ENCODE measurements around the gene ADAMTS6. TPM values are rescaled to one million over a fixed set of nuclear protein-coding genes. Genes with fewer than 3 reads are reported as not detected.
"Not testable (repeated sequence)": the region's sequence is repeated elsewhere in the genome, so short reads cannot be mapped to it uniquely, and the experiment has no call there.

Gene ADAMTS6
- total RNA-seq, 1 donor, result 1.9 TPM

DNA sequence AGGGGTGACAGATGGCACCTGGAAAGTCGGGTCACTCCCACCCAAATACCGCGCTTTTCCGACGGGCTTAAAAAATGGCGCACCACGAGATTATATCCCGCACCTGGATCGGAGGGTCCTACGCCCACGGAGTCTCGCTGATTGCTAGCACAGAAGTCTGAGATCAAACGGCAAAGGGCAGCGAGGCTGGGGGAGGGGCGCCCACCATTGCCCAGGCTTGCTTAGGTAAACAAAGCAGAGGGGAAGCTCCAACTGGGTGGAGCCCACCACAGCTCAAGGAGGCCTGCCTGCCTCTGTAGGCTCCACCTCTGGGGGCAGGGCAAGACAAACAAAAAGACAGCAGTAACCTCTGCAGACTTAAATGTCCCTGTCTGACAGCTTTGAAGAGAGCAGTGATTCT, 111.2 kb downstream of the ADAMTS6 start:
- not testable (repeated sequence) for DNase-seq (ENCODE audit: low read depth in 2 of 3, low spot score in 2 of 3)

DNA sequence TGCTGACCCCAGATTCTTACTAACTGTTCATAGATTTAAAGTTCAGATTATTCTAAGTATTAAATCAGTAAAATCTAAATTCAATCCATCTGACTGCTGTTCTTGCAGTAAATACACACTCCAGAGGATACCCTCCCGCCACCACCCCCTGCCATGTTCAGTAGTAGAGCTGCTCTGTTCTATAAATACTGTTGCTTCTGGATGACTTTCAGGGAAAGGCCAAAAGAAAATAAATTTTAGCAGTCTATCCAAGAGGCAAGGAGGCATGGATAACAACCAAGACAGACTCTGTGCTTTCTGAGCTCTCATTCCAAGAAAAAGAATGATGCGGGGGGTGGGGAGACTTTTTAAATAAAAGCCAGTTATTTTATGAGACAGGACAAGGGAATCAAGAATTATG, 115.1 kb downstream of the ADAMTS6 start:
- no peak for DNase-seq (ENCODE audit: low read depth in 2 of 3, low spot score in 2 of 3)

DNA sequence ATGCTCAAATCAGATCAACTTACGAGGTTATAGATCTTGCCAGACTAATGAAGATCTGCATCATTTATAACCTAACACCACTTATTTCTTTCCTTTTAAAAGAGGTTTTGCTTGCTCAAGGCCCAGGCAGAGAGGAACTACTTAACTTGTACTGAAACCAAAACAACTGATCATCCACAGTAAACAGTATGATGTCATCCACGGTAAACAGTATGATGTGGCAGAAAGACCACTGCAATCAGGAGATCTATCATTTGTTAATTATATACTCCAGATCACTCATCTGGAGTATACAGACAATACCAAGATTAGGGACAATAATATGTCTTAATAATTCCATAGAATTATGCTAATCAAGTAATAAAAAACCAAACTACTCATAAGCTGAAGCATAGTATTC, 116.8 kb downstream of the ADAMTS6 start:
- no peak for DNase-seq (ENCODE audit: low read depth in 2 of 3, low spot score in 2 of 3)

DNA sequence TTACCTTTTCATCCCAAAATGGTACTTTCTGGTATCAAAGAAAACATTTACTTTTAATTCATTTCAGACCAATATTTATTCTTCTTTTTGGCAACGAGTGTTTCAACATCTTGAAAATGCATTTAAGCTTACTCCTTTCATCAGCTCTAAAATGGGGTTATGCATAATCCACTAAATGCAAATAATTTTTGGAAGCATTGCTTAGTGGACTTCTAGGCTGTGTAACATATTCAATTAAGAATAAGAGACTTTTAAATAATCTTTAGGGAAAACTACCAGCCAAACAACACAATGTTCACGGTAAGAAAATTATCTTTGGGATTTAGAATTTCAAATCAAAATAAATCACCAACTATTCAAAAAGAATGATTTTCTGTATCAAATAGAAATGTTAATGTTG, 118.2 kb downstream of the ADAMTS6 start:
- DNase-seq (ENCODE audit: low read depth in 2 of 3, low spot score in 2 of 3), result no peak

DNA sequence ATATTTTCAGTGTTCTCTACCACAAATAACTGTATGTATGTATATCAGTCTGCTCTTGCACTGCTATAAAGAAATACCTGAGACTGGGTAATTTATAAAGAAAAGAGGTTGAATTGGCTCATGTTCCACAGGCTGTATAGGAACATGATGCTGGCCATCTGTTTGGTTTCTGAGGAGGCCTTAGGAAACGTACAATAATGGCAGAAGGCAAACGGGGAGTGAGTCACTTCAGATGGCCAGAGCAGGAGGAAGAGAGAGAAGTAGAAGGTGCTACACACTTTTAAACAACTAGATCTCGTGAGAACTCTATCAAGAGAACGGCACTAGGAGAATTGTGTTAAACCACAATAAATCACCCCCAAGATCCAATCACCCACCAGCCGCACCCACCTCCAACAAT, 121.7 kb downstream of the ADAMTS6 start:
- DNase-seq (ENCODE audit: low read depth in 2 of 3, low spot score in 2 of 3), result no peak

DNA sequence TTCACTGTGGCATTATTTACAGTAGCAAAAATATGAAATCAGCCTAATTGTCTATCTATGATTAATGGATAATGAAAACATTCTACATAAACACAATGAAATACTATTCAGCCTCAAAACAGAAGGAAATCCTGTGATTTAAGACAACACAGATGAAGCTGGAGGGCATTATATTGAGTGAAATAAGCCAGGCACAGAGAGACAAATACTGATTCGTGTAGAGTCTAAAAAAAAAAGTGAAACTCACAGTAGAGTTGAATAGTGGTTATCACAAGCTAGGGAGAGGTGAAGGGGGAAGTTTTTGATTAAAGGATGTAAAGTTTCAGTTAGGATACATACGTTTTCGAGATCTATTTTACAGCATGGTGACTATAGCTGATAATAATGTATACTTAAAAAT, 122.2 kb downstream of the ADAMTS6 start:
- no peak for DNase-seq (ENCODE audit: low read depth in 2 of 3, low spot score in 2 of 3)

DNA sequence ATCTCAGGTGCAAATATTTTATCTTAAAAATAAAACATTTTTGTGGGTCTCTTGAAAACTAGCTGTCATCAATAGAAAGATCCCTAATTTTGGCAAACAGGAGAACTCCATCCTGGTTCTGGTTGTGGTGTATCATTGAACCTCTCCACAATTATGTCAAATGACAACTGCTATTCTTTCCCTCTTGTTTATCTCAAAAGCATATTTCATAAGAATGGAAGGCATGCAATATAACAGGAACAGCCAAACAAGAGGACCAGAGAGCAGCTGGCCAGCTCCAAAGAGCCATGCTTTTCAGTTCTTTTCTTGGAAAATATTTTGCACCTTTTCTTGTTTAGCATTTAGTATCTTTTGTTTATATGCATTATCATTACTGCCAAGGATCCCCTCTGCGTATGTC, 125.4 kb downstream of the ADAMTS6 start:
- DNase-seq (ENCODE audit: low read depth in 2 of 3, low spot score in 2 of 3), result no peak

DNA sequence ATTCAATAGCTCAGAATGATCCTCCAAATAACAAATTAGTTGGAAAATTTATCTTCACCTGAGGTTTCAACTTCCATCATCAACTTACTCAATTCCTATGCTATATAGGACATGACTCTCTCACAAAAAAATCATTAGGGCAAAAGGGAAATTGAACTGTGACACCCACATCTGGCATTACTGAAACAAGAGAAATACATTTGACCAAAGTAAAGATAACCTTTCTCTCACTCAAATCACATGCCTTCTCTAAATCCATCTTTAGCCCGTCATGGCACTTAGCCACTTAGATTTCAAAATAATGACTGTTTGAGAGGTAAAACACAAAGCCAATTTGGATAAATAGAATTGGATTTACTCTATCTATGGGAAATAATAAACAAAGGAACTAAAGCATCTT, 126.4 kb downstream of the ADAMTS6 start:
- DNase-seq (ENCODE audit: low read depth in 2 of 3, low spot score in 2 of 3), result no peak

GRCh38 chr5:65341835-65342234, 139.9 kb downstream of the ADAMTS6 start:
- no peak for DNase-seq (ENCODE audit: low read depth in 2 of 3, low spot score in 2 of 3)

GRCh38 chr5:65338606-65339151, 143.0 kb downstream of the ADAMTS6 start:
- no peak for DNase-seq (ENCODE audit: low read depth in 2 of 3, low spot score in 2 of 3)

GRCh38 chr5:65334077-65334476, 147.6 kb downstream of the ADAMTS6 start:
- DNase-seq (ENCODE audit: low read depth in 2 of 3, low spot score in 2 of 3), result no peak

GRCh38 chr5:65332591-65332990, 149.1 kb downstream of the ADAMTS6 start:
- DNase-seq (ENCODE audit: low read depth in 2 of 3, low spot score in 2 of 3), result no peak

- DNase-seq (ENCODE audit: low read depth in 2 of 3, low spot score in 2 of 3), result no peak
Measured at GRCh38 chr5:65329266-65329665, 152.5 kb downstream of the ADAMTS6 start.

- DNase-seq (ENCODE audit: low read depth in 2 of 3, low spot score in 2 of 3), result no peak
Measured at GRCh38 chr5:65327582-65327981, 154.1 kb downstream of the ADAMTS6 start.

DNA sequence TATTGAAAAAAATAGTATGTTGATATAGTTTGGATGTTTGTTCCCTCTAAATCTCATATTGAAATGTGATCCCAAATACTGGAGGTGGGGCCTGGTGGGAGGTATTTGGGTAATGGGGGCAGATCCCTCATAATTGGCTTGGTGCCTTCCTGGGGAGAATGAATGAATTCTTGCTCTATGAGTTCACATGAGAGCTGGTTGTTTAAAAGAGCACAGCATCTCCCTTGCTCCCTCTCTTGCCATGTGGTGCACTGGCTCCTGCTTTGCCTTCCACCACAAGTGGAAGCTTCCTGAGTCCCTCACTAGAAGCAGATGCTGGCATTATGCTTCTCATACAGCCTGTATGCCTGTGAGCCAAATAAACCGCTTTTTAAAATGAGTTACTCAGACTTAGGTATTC, 154.8 kb downstream of the ADAMTS6 start:
- DNase-seq (ENCODE audit: low read depth in 2 of 3, low spot score in 2 of 3), result no peak

DNA sequence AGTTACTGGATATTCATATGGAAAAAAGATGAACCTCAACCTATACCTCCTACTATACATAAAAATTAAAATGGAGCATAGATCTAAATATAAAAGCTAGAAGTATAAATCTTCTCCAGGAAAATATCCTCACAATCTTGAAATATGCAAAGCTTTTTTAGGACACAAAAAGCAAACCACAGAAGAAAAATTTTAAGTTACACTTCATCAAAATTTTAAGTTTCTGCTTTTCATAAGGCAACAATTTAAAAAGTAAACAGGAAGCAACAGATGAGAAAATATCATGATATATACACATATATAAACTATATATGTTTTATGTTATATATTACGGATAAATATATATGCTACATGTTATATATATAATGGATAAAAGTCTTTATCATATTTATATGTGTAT, 157.5 kb downstream of the ADAMTS6 start:
- no peak for DNase-seq (ENCODE audit: low read depth in 2 of 3, low spot score in 2 of 3)

- DNase-seq (ENCODE audit: low read depth in 2 of 3, low spot score in 2 of 3), result not testable (repeated sequence)
Measured at GRCh38 chr5:65320704-65321103, 161.0 kb downstream of the ADAMTS6 start.

DNA sequence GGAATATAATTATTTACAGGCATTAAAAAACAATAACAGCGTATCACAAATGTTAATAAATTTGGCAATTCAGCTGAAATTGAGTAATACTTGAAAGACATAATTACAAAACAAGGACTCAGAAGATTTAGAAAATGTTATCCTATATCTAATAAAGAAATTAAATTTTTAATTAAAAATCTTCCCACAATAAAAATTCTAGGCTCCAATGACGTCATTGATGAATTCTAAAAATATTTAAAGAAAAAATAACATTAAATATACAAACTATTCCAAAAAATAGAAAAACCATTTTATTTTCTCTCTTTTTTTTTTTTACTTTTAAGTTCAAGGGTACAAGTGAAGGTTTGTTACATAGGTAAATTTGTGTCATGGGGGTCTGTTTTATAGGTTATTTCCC, 161.5 kb downstream of the ADAMTS6 start:
- no peak for DNase-seq (ENCODE audit: low read depth in 2 of 3, low spot score in 2 of 3)

- DNase-seq (ENCODE audit: low read depth in 2 of 3, low spot score in 2 of 3), result no peak
Measured at GRCh38 chr5:65307931-65308330, 173.8 kb downstream of the ADAMTS6 start.

DNA sequence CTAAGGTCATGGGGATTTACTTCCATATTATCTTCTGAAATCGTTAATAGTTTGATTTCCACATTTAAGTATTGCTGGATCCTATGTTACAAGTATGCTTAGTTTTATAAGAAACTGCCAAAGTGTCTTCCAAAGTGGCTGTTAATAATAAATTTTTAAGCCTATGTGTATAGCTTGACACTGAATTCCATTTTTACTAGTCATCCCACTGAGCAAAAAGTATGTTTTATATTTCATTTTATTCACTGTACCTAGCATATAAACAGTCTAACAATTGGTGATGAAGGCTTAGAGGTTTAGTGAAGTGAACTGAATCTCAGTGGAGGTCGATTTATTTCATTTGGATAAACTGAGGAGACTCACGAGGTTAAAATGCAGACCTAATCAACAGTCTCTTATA, 174.6 kb downstream of the ADAMTS6 start:
- DNase-seq (ENCODE audit: low read depth in 2 of 3, low spot score in 2 of 3), result no peak

DNA sequence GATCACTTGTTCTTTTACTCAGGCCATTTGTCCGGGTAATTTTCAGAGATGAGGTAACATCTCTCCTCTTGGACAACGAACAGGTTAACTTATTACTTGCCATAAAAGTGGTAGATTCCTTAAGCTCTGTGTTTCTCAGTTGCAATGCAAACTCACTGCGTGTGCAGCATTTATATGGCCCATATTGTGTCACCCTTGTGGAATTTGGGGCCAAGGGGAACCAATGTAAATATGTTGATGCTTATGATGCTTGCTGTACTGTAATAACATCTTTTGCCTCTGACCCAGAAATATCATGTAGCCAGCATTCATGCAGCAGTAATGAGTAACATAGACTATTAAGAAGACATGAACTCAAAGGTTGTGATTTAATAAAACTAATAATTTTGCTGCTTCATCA, 175.8 kb downstream of the ADAMTS6 start:
- no peak for DNase-seq (ENCODE audit: low read depth in 2 of 3, low spot score in 2 of 3)

DNA sequence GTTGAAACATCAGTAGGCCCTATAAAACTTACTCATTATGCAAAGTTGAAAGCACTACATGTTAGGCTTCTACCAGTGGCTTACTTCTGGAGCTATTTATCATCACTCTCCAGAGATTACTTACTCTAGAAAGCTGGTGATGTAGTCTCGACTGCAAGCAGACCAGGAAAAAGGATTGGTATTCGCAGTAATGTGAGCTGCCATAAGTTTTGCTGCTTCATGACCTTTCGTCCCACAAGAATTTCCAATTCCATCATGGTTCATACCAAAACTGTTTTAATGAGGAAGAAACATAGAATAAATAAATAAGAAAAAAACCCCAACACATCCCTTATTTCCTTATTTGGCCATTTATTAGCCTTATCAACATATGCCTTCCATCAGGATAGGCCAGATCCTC, 181.9 kb downstream of the ADAMTS6 start:
- no peak for DNase-seq (ENCODE audit: low read depth in 2 of 3, low spot score in 2 of 3)

DNA sequence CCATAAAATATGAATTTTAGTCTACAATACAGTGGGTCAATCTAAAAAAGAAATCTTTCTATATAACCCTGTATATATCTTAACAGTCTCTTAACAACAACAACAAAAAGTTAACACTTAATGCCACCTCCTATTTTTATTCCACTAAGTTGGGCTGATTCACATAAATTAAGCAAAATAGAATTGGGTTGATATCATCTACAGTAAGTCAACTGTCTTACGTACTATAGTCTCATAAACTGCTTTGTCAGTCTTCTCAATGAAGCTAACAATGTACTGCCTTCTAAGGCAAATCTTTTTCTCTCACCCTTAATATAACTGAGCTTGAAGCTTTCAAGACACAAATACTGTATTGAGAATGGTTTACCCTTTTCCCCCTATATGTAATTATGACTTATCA, 185.7 kb downstream of the ADAMTS6 start:
- DNase-seq (ENCODE audit: low read depth in 2 of 3, low spot score in 2 of 3), result no peak

DNA sequence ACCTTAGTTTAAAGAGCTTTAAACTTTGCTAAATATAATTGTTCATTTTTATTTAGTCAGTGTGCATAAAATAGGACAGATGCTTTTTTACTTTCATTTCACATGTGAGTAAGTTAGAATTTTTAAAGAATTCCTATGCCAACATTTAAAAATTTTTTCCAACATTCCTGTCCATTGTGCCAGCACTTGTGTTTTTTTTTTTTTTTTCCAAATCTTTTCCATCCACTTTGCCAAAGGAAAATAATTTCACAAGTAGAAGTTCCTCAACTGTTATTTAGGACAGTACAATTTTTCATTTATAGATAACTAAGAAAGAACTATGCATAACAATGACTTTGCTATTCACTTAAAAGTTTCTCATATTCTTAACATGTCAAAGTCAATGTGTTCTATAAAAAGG, 189.5 kb downstream of the ADAMTS6 start:
- DNase-seq (ENCODE audit: low read depth in 2 of 3, low spot score in 2 of 3), result no peak

Measured in hematopoietic multipotent progenitor cell (in vitro differentiated cells).